ENCODE results near the gene SIRPB2. TPM values are rescaled to one million over a fixed set of nuclear protein-coding genes. Genes with fewer than 3 reads are reported as not detected.

The SIRPB2 gene
- total and polyA plus RNA-seq, 2 experiments from 2014 or later: not detected

DNA sequence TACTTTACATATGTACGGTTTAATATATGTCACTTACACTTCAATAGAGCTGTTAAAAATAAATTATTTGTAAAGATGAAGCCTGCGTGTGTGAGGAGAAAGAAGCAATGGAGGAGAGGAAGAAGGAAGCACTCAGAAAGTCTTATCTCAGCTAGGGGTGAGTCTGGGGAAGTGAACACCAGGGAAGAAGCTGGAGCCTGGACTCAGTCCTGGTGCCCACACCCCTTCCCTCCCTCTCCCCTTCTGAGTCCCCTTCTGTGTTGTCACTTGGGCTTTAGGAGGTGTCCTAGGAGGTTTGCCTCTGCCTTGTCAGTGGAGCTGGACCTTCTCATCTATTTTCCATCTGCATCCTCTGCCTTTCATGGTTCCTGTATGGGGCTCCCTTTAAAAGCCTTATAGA, 1.9 kb downstream of the SIRPB2 start:
- Histone ChIP-seq H3K9me3 (ENCODE audit: low read depth) (no peaks in the 10 kb centered on the region), H3K4me2 (no peak overlapping the region), H3K36me3 (replicated peaks; ENCODE audit: insufficient read depth, low read depth) (no peaks in the 10 kb centered on the region), H3K27ac (no peak overlapping the region), H3K79me2 (no peaks in the 10 kb centered on the region), H3K4me3 (no peak overlapping the region), H3K27me3 (peaks cover 30% of the 10 kb centered on the region), H3K4me1 (ENCODE audit: insufficient read depth) (no peaks in the 10 kb centered on the region), H2AFZ (no peak overlapping the region), H4K20me1 (ENCODE audit: insufficient read depth, poor library complexity, severe bottlenecking) (no peaks in the 10 kb centered on the region), H3K9me2 (replicated peaks; ENCODE audit: insufficient read depth) (no peaks in the 10 kb centered on the region)
- TF ChIP-seq EZH2phosphoT487 (IDR thresholded peaks at IDR 0.05; ENCODE audit: low read depth, severe bottlenecking, unreplicated experiment): no peak
- no peak for TF ChIP-seq CTCF (IDR thresholded peaks at IDR 0.05; ENCODE audit: poor library complexity)
- no peak for TF ChIP-seq EZH2 (IDR thresholded peaks at IDR 0.05; ENCODE audit: borderline replicate concordance)
- whole genome bisulfite sequencing (ENCODE audit: low lambda C conversion rate, missing lambda C conversion rate): 82% methylated on average over 2 of the region's 2 CpGs
- no peak for DNase-seq (ENCODE audit: low spot score)

- Histone ChIP-seq H3K4me3 (no peak overlapping the region), H4K20me1 (ENCODE audit: insufficient read depth, poor library complexity, severe bottlenecking) (no peaks in the 10 kb centered on the region), H3K4me2 (no peak overlapping the region), H3K9me2 (replicated peaks; ENCODE audit: insufficient read depth) (no peaks in the 10 kb centered on the region), H3K9me3 (ENCODE audit: low read depth) (no peaks in the 10 kb centered on the region), H3K27me3 (peaks cover 14% of the 10 kb centered on the region), H2AFZ (no peak overlapping the region), H3K27ac (no peak overlapping the region), H3K36me3 (replicated peaks; ENCODE audit: insufficient read depth, low read depth) (no peaks in the 10 kb centered on the region), H3K4me1 (ENCODE audit: insufficient read depth) (no peaks in the 10 kb centered on the region), H3K79me2 (no peaks in the 10 kb centered on the region)
- whole genome bisulfite sequencing (ENCODE audit: low lambda C conversion rate, missing lambda C conversion rate): 76% methylated on average over 2 of the region's 2 CpGs
- TF ChIP-seq EZH2phosphoT487 (IDR thresholded peaks at IDR 0.05; ENCODE audit: low read depth, severe bottlenecking, unreplicated experiment) (no peak), EZH2 (IDR thresholded peaks at IDR 0.05; ENCODE audit: borderline replicate concordance) (no peak), CTCF (IDR thresholded peaks at IDR 0.05; ENCODE audit: poor library complexity) (no peak)
- DNase-seq (ENCODE audit: low spot score): no peak
These were observed 4.7 kb downstream of the SIRPB2 start for GRCh38 chr20:1486566-1486965.

DNA sequence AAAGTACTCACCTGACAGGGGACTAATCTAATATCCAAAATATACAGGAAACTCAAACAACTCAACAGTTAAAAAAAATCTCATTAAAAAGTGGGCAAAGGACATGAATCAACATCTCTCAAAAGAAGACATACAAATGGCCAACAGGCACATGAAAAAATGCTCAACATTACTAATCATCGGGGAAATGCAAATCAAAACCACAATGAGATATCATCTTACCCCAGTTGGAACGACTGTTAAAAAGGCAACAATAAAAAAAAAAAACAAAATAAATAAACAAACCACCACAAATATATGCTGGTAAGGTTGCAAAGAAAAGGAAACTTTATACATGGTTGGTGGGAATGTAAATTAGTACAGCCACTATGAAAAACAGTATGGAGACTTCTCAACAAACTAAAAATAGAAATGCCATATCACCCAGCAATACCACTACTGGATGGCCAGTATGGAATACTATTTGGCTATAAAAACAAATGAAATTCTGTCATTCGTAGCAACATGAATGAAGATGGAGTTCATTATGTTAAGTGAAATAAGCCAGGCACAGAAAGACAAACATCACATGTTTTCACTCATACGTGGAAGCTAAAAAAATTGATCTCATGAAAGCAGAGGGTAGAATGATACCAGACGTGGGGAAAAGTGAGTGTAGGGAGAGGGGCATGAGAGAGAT, 6.6 kb downstream of the SIRPB2 start:
- Histone ChIP-seq H3K9me2 (replicated peaks; ENCODE audit: insufficient read depth) (no peaks in the 10 kb centered on the region), H3K4me2 (no peak overlapping the region), H3K4me1 (ENCODE audit: insufficient read depth) (no peaks in the 10 kb centered on the region), H4K20me1 (ENCODE audit: insufficient read depth, poor library complexity, severe bottlenecking) (no peaks in the 10 kb centered on the region), H3K9me3 (ENCODE audit: low read depth) (no peaks in the 10 kb centered on the region), H3K4me3 (no peak overlapping the region), H3K79me2 (no peaks in the 10 kb centered on the region), H3K27ac (no peak overlapping the region), H2AFZ (no peak overlapping the region), H3K27me3 (peaks cover 14% of the 10 kb centered on the region), H3K36me3 (replicated peaks; ENCODE audit: insufficient read depth, low read depth) (no peaks in the 10 kb centered on the region)
- TF ChIP-seq EZH2 (IDR thresholded peaks at IDR 0.05; ENCODE audit: borderline replicate concordance) (no peak), EZH2phosphoT487 (IDR thresholded peaks at IDR 0.05; ENCODE audit: low read depth, severe bottlenecking, unreplicated experiment) (no peak), CTCF (IDR thresholded peaks at IDR 0.05; ENCODE audit: poor library complexity) (no peak)
- no peak for DNase-seq (ENCODE audit: low spot score)
- WGBS (ENCODE audit: low lambda C conversion rate, missing lambda C conversion rate): 62% methylated on average over 5 of the region's 5 CpGs
